KOPT-K1 (cell line): ENCODE measurements around the gene CYYR1.
"Not testable (repeated sequence)": the region's sequence is repeated elsewhere in the genome, so short reads cannot be mapped to it uniquely, and the experiment has no call there.

Source experiments
- H3K27ac ChIP-seq: fragments of 200-600 bp; sonication (generic); 2 replicates; pipeline ENCODE4 v1.5.1; 2016; ENCODE audit warnings: antibody characterized with exemption, mild to moderate bottlenecking, low read depth, low read length; ENCODE audit not compliant: poor library complexity, severe bottlenecking
- H3K36me3 ChIP-seq: fragments of 200-600 bp; sonication (generic); 2 replicates; pipeline ENCODE4 v1.5.1; 2017; ENCODE audit warnings: antibody characterized with exemption, mild to moderate bottlenecking, low read length, moderate library complexity; ENCODE audit not compliant: insufficient read depth
- H3K9me3 ChIP-seq: fragments of 200-600 bp; sonication (generic); 2 replicates; pipeline ENCODE4 v1.5.1; 2017; ENCODE audit warnings: antibody characterized with exemption, low read length, mild to moderate bottlenecking; ENCODE audit not compliant: insufficient read depth, poor library complexity, severe bottlenecking

CYYR1 gene

GRCh38 chr21:26489781-26490180, 83.3 kb downstream of the CYYR1 start:
- Histone ChIP-seq H3K36me3 (no peaks in the 10 kb centered on the region), H3K9me3 (no peaks in the 10 kb centered on the region), H3K27ac (no peak overlapping the region)

- no peaks in the 10 kb centered on the region for H3K36me3 ChIP-seq
- H3K27ac ChIP-seq = no peak overlapping the region
- H3K9me3 ChIP-seq = no peaks in the 10 kb centered on the region
These were observed 85.1 kb downstream of the CYYR1 start for GRCh38 chr21:26487981-26488480.

GRCh38 chr21:26473471-26473870, 99.6 kb downstream of the CYYR1 start:
- H3K9me3 ChIP-seq = no peaks in the 10 kb centered on the region
- H3K36me3 ChIP-seq = no peaks in the 10 kb centered on the region
- H3K27ac ChIP-seq = no peak overlapping the region

- Histone ChIP-seq H3K9me3 (no peaks in the 10 kb centered on the region), H3K27ac (no peak overlapping the region), H3K36me3 (no peaks in the 10 kb centered on the region)
These were observed 102.0 kb downstream of the CYYR1 start for GRCh38 chr21:26471099-26471471.

GRCh38 chr21:26470351-26471098, 102.6 kb downstream of the CYYR1 start:
- H3K36me3 ChIP-seq = no peaks in the 10 kb centered on the region

GRCh38 chr21:26469789-26470188, 103.3 kb downstream of the CYYR1 start:
- no peaks in the 10 kb centered on the region for H3K36me3 ChIP-seq
- no peaks in the 10 kb centered on the region for H3K9me3 ChIP-seq
- H3K27ac ChIP-seq = no peak overlapping the region

More at GRCh38 chr21:26470351-26471098, 102.6 kb downstream of the CYYR1 start:
- H3K27ac ChIP-seq = no peak overlapping the region
- no peaks in the 10 kb centered on the region for H3K9me3 ChIP-seq

GRCh38 chr21:26465916-26466315, 107.2 kb downstream of the CYYR1 start:
- no peak overlapping the region for H3K27ac ChIP-seq
- H3K36me3 ChIP-seq = no peaks in the 10 kb centered on the region
- no peaks in the 10 kb centered on the region for H3K9me3 ChIP-seq

GRCh38 chr21:26461500-26461899, 111.6 kb downstream of the CYYR1 start:
- H3K27ac ChIP-seq = no peak overlapping the region
- no peaks in the 10 kb centered on the region for H3K9me3 ChIP-seq
- no peaks in the 10 kb centered on the region for H3K36me3 ChIP-seq

- no peaks in the 10 kb centered on the region for H3K9me3 ChIP-seq
- H3K36me3 ChIP-seq = no peaks in the 10 kb centered on the region
- H3K27ac ChIP-seq = no peak overlapping the region
These were observed 112.5 kb downstream of the CYYR1 start for GRCh38 chr21:26460621-26461020.

GRCh38 chr21:26458854-26459253, 114.2 kb downstream of the CYYR1 start:
- H3K27ac ChIP-seq, H3K36me3 ChIP-seq, H3K9me3 ChIP-seq: not testable (repeated sequence)

- H3K36me3 ChIP-seq = no peaks in the 10 kb centered on the region
- H3K27ac ChIP-seq = no peak overlapping the region
- H3K9me3 ChIP-seq = no peaks in the 10 kb centered on the region
These were observed 115.3 kb downstream of the CYYR1 start for GRCh38 chr21:26457817-26458216.

GRCh38 chr21:26453267-26453666, 119.8 kb downstream of the CYYR1 start:
- H3K36me3 ChIP-seq = no peaks in the 10 kb centered on the region
- no peak overlapping the region for H3K27ac ChIP-seq
- H3K9me3 ChIP-seq = no peaks in the 10 kb centered on the region

- H3K27ac ChIP-seq = no peak overlapping the region
- H3K36me3 ChIP-seq = no peaks in the 10 kb centered on the region
- no peaks in the 10 kb centered on the region for H3K9me3 ChIP-seq
These were observed 121.9 kb downstream of the CYYR1 start for GRCh38 chr21:26451081-26451740.

- Histone ChIP-seq H3K36me3 (no peaks in the 10 kb centered on the region), H3K27ac (no peak overlapping the region), H3K9me3 (no peaks in the 10 kb centered on the region)
These were observed 123.9 kb downstream of the CYYR1 start for GRCh38 chr21:26449161-26449560.

GRCh38 chr21:26448751-26449150, 124.3 kb downstream of the CYYR1 start:
- Histone ChIP-seq H3K36me3 (no peaks in the 10 kb centered on the region), H3K9me3 (no peaks in the 10 kb centered on the region), H3K27ac (no peak overlapping the region)
